Lower leg skin (tissue), 3 donors: ENCODE measurements around the gene KCNG4.

Experiments
- CTCF ChIP-seq, 3 donors: fragments of 450-650 bp; IDR thresholded peaks; one replicate each; pipeline ENCODE4 v1.5.1; 2016; ENCODE audit warnings: antibody characterized with exemption in 3 of 3, mild to moderate bottlenecking in 3 of 3, moderate library complexity in 2 of 3
- POLR2A ChIP-seq, 2 donors: fragments of 450-650 bp; IDR thresholded peaks; one replicate each; pipeline ENCODE4 v1.6.1; 2016 to 2017; ENCODE audit warnings: antibody characterized with exemption in 2 of 2, mild to moderate bottlenecking in 1 of 2, moderate library complexity in 1 of 2

DNA sequence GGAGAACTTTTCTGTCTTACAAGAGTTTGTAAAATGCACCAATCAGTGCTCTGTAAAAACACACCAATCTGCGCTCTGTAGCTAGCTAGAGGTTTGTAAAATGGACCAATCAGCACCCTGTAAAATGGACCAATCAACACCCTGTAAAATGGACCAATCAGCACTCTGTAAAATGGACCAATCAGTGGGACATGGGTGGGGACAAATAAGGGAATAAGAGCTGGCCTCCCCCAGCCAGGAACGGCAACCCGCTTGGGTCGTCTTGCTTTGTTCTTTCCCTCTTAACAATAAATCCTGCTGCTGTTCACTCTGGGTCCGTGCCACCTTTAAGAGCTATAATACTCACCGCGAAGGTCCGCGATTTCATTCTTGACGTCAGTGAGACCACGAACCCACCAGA is 18.5 kb upstream of the KCNG4 start:
- TF ChIP-seq CTCF (IDR thresholded peaks at IDR 0.05): no peak
- no peak for TF ChIP-seq POLR2A (IDR thresholded peaks at IDR 0.05)
